ENCODE data around the gene EVA1B. TPM values are rescaled to one million over a fixed set of nuclear protein-coding genes. Genes with fewer than 3 reads are reported as not detected.

The EVA1B gene
- total and polyA plus RNA-seq, 10 of the 15 experiments (the other 5 are each of a cell fraction or from before 2014, with no cell fraction given), result 0.15 to 6.4 (median 3.0) TPM; not detected in 2

- peaks cover 29 to 47% of the 10 kb centered on the region in 2 experiments for H3K36me3 ChIP-seq (ENCODE audit: control insufficient read depth in 2 of 2, insufficient read depth in 2 of 2, low read length in 1 of 2)
- TF ChIP-seq SIX5 (IDR thresholded peaks at IDR 0.05; ENCODE audit: low read depth, low read length, severe bottlenecking) (no peak), LARP7 (IDR thresholded peaks at IDR 0.05) (no peak), JUND (IDR thresholded peaks at IDR 0.05; ENCODE audit: low read depth, low read length) (no peak), ZBTB33 (IDR thresholded peaks at IDR 0.05) (no peak), ZNF207 (IDR thresholded peaks at IDR 0.05; ENCODE audit: borderline replicate concordance) (no peak), RB1 (IDR thresholded peaks at IDR 0.05; ENCODE audit: borderline replicate concordance) (no peak), RUNX3 (IDR thresholded peaks at IDR 0.05; ENCODE audit: low read length) (no peak), IKZF1 (conservative IDR thresholded peaks at IDR 0.05) (no peak), STAT1 (conservative IDR thresholded peaks at IDR 0.05) (no peak), YY1 (IDR thresholded peaks at IDR 0.05; ENCODE audit: low read depth, low read length) (no peak), ZNF274 (IDR thresholded peaks at IDR 0.05; ENCODE audit: insufficient read depth, insufficient read length) (no peak)
- TF ChIP-seq, protein P1, sequence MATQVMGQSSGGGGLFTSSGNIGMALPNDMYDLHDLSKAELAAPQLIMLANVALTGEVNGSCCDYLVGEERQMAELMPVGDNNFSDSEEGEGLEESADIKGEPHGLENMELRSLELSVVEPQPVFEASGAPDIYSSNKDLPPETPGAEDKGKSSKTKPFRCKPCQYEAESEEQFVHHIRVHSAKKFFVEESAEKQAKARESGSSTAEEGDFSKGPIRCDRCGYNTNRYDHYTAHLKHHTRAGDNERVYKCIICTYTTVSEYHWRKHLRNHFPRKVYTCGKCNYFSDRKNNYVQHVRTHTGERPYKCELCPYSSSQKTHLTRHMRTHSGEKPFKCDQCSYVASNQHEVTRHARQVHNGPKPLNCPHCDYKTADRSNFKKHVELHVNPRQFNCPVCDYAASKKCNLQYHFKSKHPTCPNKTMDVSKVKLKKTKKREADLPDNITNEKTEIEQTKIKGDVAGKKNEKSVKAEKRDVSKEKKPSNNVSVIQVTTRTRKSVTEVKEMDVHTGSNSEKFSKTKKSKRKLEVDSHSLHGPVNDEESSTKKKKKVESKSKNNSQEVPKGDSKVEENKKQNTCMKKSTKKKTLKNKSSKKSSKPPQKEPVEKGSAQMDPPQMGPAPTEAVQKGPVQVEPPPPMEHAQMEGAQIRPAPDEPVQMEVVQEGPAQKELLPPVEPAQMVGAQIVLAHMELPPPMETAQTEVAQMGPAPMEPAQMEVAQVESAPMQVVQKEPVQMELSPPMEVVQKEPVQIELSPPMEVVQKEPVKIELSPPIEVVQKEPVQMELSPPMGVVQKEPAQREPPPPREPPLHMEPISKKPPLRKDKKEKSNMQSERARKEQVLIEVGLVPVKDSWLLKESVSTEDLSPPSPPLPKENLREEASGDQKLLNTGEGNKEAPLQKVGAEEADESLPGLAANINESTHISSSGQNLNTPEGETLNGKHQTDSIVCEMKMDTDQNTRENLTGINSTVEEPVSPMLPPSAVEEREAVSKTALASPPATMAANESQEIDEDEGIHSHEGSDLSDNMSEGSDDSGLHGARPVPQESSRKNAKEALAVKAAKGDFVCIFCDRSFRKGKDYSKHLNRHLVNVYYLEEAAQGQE (IDR thresholded peaks at IDR 0.05; ENCODE audit: low read depth, low read length), result no peak
- POLR2A ChIA-PET, result interaction anchor here (0.6 to 1.3 kb wide), 3 partner anchors 11 to 151 kb away, joined by 3 to 5 read pairs (median 4); partner anchors contain the start of gene TRAPPC3
- H3K9ac ChIP-seq (ENCODE audit: control insufficient read depth, insufficient read depth, low read length), result no peak overlapping the region
- no peak overlapping the region for H2AFZ ChIP-seq (ENCODE audit: control insufficient read depth, low read depth, low read length)
- H4K20me1 ChIP-seq (ENCODE audit: control insufficient read depth, insufficient read depth), result no peaks in the 10 kb centered on the region
- FAIRE-seq (no peak), DNase-seq (ENCODE audit: low read depth, low spot score) (no peak), ATAC-seq (no peak)
- peaks cover 10% of the 10 kb centered on the region for H3K4me1 ChIP-seq (ENCODE audit: control insufficient read depth, insufficient read depth, low read length)
- CTCF ChIA-PET, result interaction anchor here (0.9 to 2.3 kb wide), 6 partner anchors 13 to 151 kb away, joined by 3 to 13 read pairs (median 4); partner anchors contain the start of gene TRAPPC3
- intact Hi-C loops (cut with micrococcal nuclease; ENCODE audit: unreplicated experiment), result no loop called here
- no peaks in the 10 kb centered on the region for H3K79me2 ChIP-seq (ENCODE audit: control insufficient read depth, insufficient read depth, low read length)
- in situ Hi-C loops (cut with MboI), result no loop called here
- H3K27me3 ChIP-seq (replicated peaks in 1 of 2; ENCODE audit: control insufficient read depth in 2 of 2, insufficient read depth in 2 of 2, low read length in 1 of 2), result no peaks in the 10 kb centered on the region
- 100% methylated on average over 1 of the region's 1 CpG for WGBS (ENCODE audit: insufficient coverage, insufficient replicate concordance, low lambda C conversion rate, missing lambda C conversion rate)
- no peak overlapping the region for H3K27ac ChIP-seq (ENCODE audit: control insufficient read depth, insufficient read depth)
- H3K4me3 ChIP-seq, result no peak overlapping the region
- SMC1A ChIA-PET (ENCODE audit: uncharacterized antibody, unreplicated experiment), result interaction anchor here (0.8 to 1.5 kb wide), 5 partner anchors 13 to 151 kb away, joined by 3 to 7 read pairs (median 5); partner anchors contain the start of gene TRAPPC3
- BruUV-seq (replicated peaks), result no TSS peak
- H3K4me2 ChIP-seq (ENCODE audit: control insufficient read depth, insufficient read depth), result no peak overlapping the region
- RAD21 ChIA-PET (ENCODE audit: unreplicated experiment), result interaction anchor here (0.8 kb wide), 1 partner anchor 151 kb away, joined by 5 read pairs; the partner anchor contains the start of gene TRAPPC3
- H3K9me3 ChIP-seq (replicated peaks; ENCODE audit: control insufficient read depth, insufficient read depth, low read length), result no peaks in the 10 kb centered on the region
Observed at GRCh38 chr1:36300526-36300925, 22.9 kb downstream of the EVA1B start.

Data from GM12878 (cell line).